NT2/D1 (cell line): ENCODE results near the gene CHAF1A.

Experiments used
- DNase-seq: peaks from one replicate; pipeline ENCODE4 v3.0.0-alpha.2; 2011; ENCODE audit warnings: low read depth, low spot score
- H3K27me3 ChIP-seq: 2 replicates; pipeline ENCODE4 v1.6.0; 2011; ENCODE audit warnings: mild to moderate bottlenecking; ENCODE audit not compliant: insufficient read length, insufficient read depth
- H3K36me3 ChIP-seq: 2 replicates; pipeline ENCODE4 v1.6.1; 2011; ENCODE audit warnings: mild to moderate bottlenecking, low read length, mixed read lengths; ENCODE audit not compliant: insufficient read depth, insufficient read length
- H3K4me1 ChIP-seq: 2 replicates; pipeline ENCODE4 v1.5.1; 2011; ENCODE audit not compliant: insufficient read depth, insufficient read length
- H3K4me3 ChIP-seq: 2 replicates; pipeline ENCODE4 v1.5.1; 2011; ENCODE audit warnings: low read depth; ENCODE audit not compliant: insufficient read length
- H3K9ac ChIP-seq: 2 replicates; pipeline ENCODE4 v1.6.0; 2011; ENCODE audit warnings: low read depth; ENCODE audit not compliant: insufficient read length
- H3K9me3 ChIP-seq: 2 replicates; pipeline ENCODE4 v1.5.1; 2011; ENCODE audit warnings: mild to moderate bottlenecking, low read length; ENCODE audit not compliant: insufficient read depth
- SUZ12 ChIP-seq: IDR thresholded peaks from 2 replicates; pipeline ENCODE4 v1.6.1; 2011; ENCODE audit not compliant: insufficient read length, insufficient read depth; ENCODE audit errors: extremely low read depth
- YY1 ChIP-seq: IDR thresholded peaks from 2 replicates; pipeline ENCODE4 v1.6.1; 2011; ENCODE audit not compliant: insufficient read length, insufficient read depth
- ZNF274 ChIP-seq: IDR thresholded peaks from 2 replicates; pipeline ENCODE4 v1.6.1; 2011; ENCODE audit warnings: mild to moderate bottlenecking, low read depth, low read length

Gene CHAF1A

GRCh38 chr19:4386041-4386782 lies 16.2 kb upstream of the CHAF1A start:
- Histone ChIP-seq H3K27me3 (peaks cover 21% of the 10 kb centered on the region), H3K36me3 (peaks cover 63% of the 10 kb centered on the region), H3K4me1 (peaks cover 31% of the 10 kb centered on the region), H3K4me3 (no peak overlapping the region), H3K9me3 (no peaks in the 10 kb centered on the region), H3K9ac (no peak overlapping the region)
- no peak for TF ChIP-seq YY1
- no peak for TF ChIP-seq ZNF274
- TF ChIP-seq SUZ12: no peak
- DNase-seq: no peak

GRCh38 chr19:4388337-4389063 lies 13.9 kb upstream of the CHAF1A start:
- Histone ChIP-seq H3K4me1 (peaks cover 36% of the 10 kb centered on the region), H3K4me3 (no peak overlapping the region), H3K9me3 (no peaks in the 10 kb centered on the region), H3K27me3 (peaks cover 42% of the 10 kb centered on the region), H3K36me3 (peaks cover 64% of the 10 kb centered on the region), H3K9ac (no peak overlapping the region)
- no peak for DNase-seq
- TF ChIP-seq SUZ12 (no peak), ZNF274 (no peak), YY1 (no peak)

GRCh38 chr19:4389064-4389375 lies 13.4 kb upstream of the CHAF1A start:
- TF ChIP-seq ZNF274 (no peak), YY1 (no peak)
- Histone ChIP-seq H3K4me1 (peaks cover 36% of the 10 kb centered on the region), H3K9ac (no peak overlapping the region), H3K36me3 (peaks cover 59% of the 10 kb centered on the region), H3K9me3 (no peaks in the 10 kb centered on the region), H3K27me3 (peaks cover 42% of the 10 kb centered on the region), H3K4me3 (no peak overlapping the region)
- DNase-seq: no peak

- peaks cover 54% of the 10 kb centered on the region for H3K36me3 ChIP-seq
- peak overlapping the region; percentile 57 for H3K9ac ChIP-seq
- H3K4me3 ChIP-seq: no peak overlapping the region
- H3K27me3 ChIP-seq: peaks cover 42% of the 10 kb centered on the region
- H3K4me1 ChIP-seq: peaks cover 40% of the 10 kb centered on the region
- TF ChIP-seq YY1 (no peak), ZNF274 (no peak), SUZ12 (no peak)
- no peaks in the 10 kb centered on the region for H3K9me3 ChIP-seq
- DNase-seq: no peak
Observed at GRCh38 chr19:4389511-4390016, 12.9 kb upstream of the CHAF1A start.

GRCh38 chr19:4390017-4390566 lies 12.3 kb upstream of the CHAF1A start:
- no peak for DNase-seq
- TF ChIP-seq YY1 (no peak), ZNF274 (no peak), SUZ12 (no peak)
- peaks cover 40% of the 10 kb centered on the region for H3K4me1 ChIP-seq
- H3K4me3 ChIP-seq: peak overlapping the region; percentile 23
- H3K9me3 ChIP-seq: no peaks in the 10 kb centered on the region
- peaks cover 49% of the 10 kb centered on the region for H3K36me3 ChIP-seq
- H3K9ac ChIP-seq: peak overlapping the region; percentile 62
- peaks cover 42% of the 10 kb centered on the region for H3K27me3 ChIP-seq

GRCh38 chr19:4390567-4391305 lies 11.7 kb upstream of the CHAF1A start:
- Histone ChIP-seq H3K36me3 (peaks cover 49% of the 10 kb centered on the region), H3K9ac (peak overlapping the region; percentile 66), H3K4me3 (peak overlapping the region; percentile 15), H3K9me3 (no peaks in the 10 kb centered on the region), H3K4me1 (peaks cover 40% of the 10 kb centered on the region), H3K27me3 (peaks cover 42% of the 10 kb centered on the region)
- no peak for TF ChIP-seq ZNF274
- TF ChIP-seq YY1: no peak
- TF ChIP-seq SUZ12: no peak
- peak; percentile 89 for DNase-seq

GRCh38 chr19:4391306-4391693 lies 11.1 kb upstream of the CHAF1A start:
- H3K27me3 ChIP-seq: peaks cover 42% of the 10 kb centered on the region
- peaks cover 40% of the 10 kb centered on the region for H3K4me1 ChIP-seq
- no peak for DNase-seq
- no peaks in the 10 kb centered on the region for H3K9me3 ChIP-seq
- peak overlapping the region; percentile 66 for H3K9ac ChIP-seq
- peaks cover 50% of the 10 kb centered on the region for H3K36me3 ChIP-seq
- TF ChIP-seq SUZ12: no peak
- H3K4me3 ChIP-seq: no peak overlapping the region
